Mucosa of rectum (tissue), 2 donors: ENCODE data around the gene UGGT1.
"Not testable (repeated sequence)": the region's sequence is repeated elsewhere in the genome, so short reads cannot be mapped to it uniquely, and the experiment has no call there.

Experiments
- H3K27ac ChIP-seq, 2 donors: one replicate each; pipeline ENCODE4 v1.7.0; 2013; ENCODE audit warnings: inconsistent platforms in 2 of 2, low read depth in 2 of 2, low read length in 2 of 2
- H3K27me3 ChIP-seq, 2 donors: one replicate each; pipeline ENCODE4 v1.7.0; 2013; ENCODE audit warnings: low read length in 2 of 2; ENCODE audit not compliant: control insufficient read depth in 2 of 2, insufficient read depth in 2 of 2
- H3K36me3 ChIP-seq, 2 donors: one replicate each; pipeline ENCODE4 v1.7.0; 2013; ENCODE audit warnings: low read length in 2 of 2; ENCODE audit not compliant: control insufficient read depth in 2 of 2, insufficient read depth in 2 of 2
- H3K4me1 ChIP-seq, 2 donors: one replicate each; pipeline ENCODE4 v1.7.0; 2013; ENCODE audit warnings: low read length in 2 of 2, mild to moderate bottlenecking in 1 of 2; ENCODE audit not compliant: control insufficient read depth in 2 of 2, insufficient read depth in 2 of 2
- H3K4me3 ChIP-seq, 2 donors: one replicate each; pipeline ENCODE4 v1.7.0; 2013; ENCODE audit warnings: low read length in 2 of 2
- H3K9ac ChIP-seq, 2 donors: one replicate each; pipeline ENCODE4 v1.7.0; 2013; ENCODE audit warnings: low read length in 2 of 2, low read depth in 1 of 2, mild to moderate bottlenecking in 1 of 2
- H3K9me3 ChIP-seq, 2 donors: one replicate each; pipeline ENCODE4 v1.7.0; 2013; ENCODE audit warnings: low read length in 2 of 2; ENCODE audit not compliant: control insufficient read depth in 2 of 2
- donor health status: healthy.
- donor health status: Normal muscosa, but diverticular disease.

UGGT1 gene

GRCh38 chr2:128169094-128169493 is 78.1 kb downstream of the UGGT1 start:
- H3K9ac ChIP-seq = no peak overlapping the region
- no peaks in the 10 kb centered on the region for H3K27me3 ChIP-seq
- H3K4me1 ChIP-seq = peaks cover 0 to 2% of the 10 kb centered on the region in 2 donors
- no peak overlapping the region for H3K4me3 ChIP-seq
- H3K27ac ChIP-seq = no peak overlapping the region
- H3K36me3 ChIP-seq = peaks cover 49 to 68% of the 10 kb centered on the region in 2 donors
- H3K9me3 ChIP-seq = no peaks in the 10 kb centered on the region

GRCh38 chr2:128169497-128169896 is 78.5 kb downstream of the UGGT1 start:
- no peaks in the 10 kb centered on the region for H3K27me3 ChIP-seq
- H3K27ac ChIP-seq = no peak overlapping the region
- H3K9ac ChIP-seq = no peak overlapping the region
- H3K36me3 ChIP-seq = peaks cover 50 to 66% of the 10 kb centered on the region in 2 donors
- peaks cover 0 to 2% of the 10 kb centered on the region in 2 donors for H3K4me1 ChIP-seq
- H3K4me3 ChIP-seq = no peak overlapping the region
- no peaks in the 10 kb centered on the region for H3K9me3 ChIP-seq

GRCh38 chr2:128169933-128170709 is 79.1 kb downstream of the UGGT1 start:
- Histone ChIP-seq H3K36me3 (peaks cover 54 to 70% of the 10 kb centered on the region in 2 donors), H3K4me3 (no peak overlapping the region), H3K9ac (no peak overlapping the region), H3K9me3 (no peaks in the 10 kb centered on the region), H3K27me3 (no peaks in the 10 kb centered on the region), H3K27ac (no peak overlapping the region), H3K4me1 (peaks cover 0 to 2% of the 10 kb centered on the region in 2 donors)

- Histone ChIP-seq H3K36me3 (peaks cover 59 to 75% of the 10 kb centered on the region in 2 donors), H3K9ac (no peak overlapping the region), H3K27ac (no peak overlapping the region), H3K4me1 (peaks cover 0 to 2% of the 10 kb centered on the region in 2 donors), H3K27me3 (no peaks in the 10 kb centered on the region), H3K4me3 (no peak overlapping the region), H3K9me3 (no peaks in the 10 kb centered on the region)
Observed at GRCh38 chr2:128170776-128171175, 79.8 kb downstream of the UGGT1 start.

GRCh38 chr2:128172191-128172590 is 81.2 kb downstream of the UGGT1 start:
- H3K27me3 ChIP-seq = no peaks in the 10 kb centered on the region
- no peaks in the 10 kb centered on the region for H3K9me3 ChIP-seq
- no peak overlapping the region for H3K9ac ChIP-seq
- no peak overlapping the region for H3K27ac ChIP-seq
- H3K4me3 ChIP-seq = no peak overlapping the region
- H3K36me3 ChIP-seq = peaks cover 62 to 75% of the 10 kb centered on the region in 2 donors
- H3K4me1 ChIP-seq = peaks cover 0 to 2% of the 10 kb centered on the region in 2 donors

GRCh38 chr2:128174067-128174466 is 83.1 kb downstream of the UGGT1 start:
- not testable (repeated sequence) for H3K9ac ChIP-seq, H3K4me3 ChIP-seq, H3K27me3 ChIP-seq, H3K27ac ChIP-seq, H3K9me3 ChIP-seq, H3K4me1 ChIP-seq
- H3K36me3 ChIP-seq = peaks cover 67 to 83% of the 10 kb centered on the region in 2 donors

- Histone ChIP-seq H3K27me3 (no peaks in the 10 kb centered on the region), H3K27ac (no peak overlapping the region), H3K4me1 (no peaks in the 10 kb centered on the region), H3K9me3 (no peaks in the 10 kb centered on the region), H3K4me3 (no peak overlapping the region), H3K9ac (no peak overlapping the region), H3K36me3 (peaks cover 77 to 83% of the 10 kb centered on the region in 2 donors)
Observed at GRCh38 chr2:128177315-128177714, 86.3 kb downstream of the UGGT1 start.

GRCh38 chr2:128178149-128178649 is 87.2 kb downstream of the UGGT1 start:
- H3K9me3 ChIP-seq = no peaks in the 10 kb centered on the region
- no peak overlapping the region for H3K4me3 ChIP-seq
- H3K27me3 ChIP-seq = no peaks in the 10 kb centered on the region
- no peak overlapping the region for H3K27ac ChIP-seq
- H3K36me3 ChIP-seq = peaks cover 73 to 77% of the 10 kb centered on the region in 2 donors
- no peaks in the 10 kb centered on the region for H3K4me1 ChIP-seq
- no peak overlapping the region for H3K9ac ChIP-seq

GRCh38 chr2:128178650-128179460 is 87.9 kb downstream of the UGGT1 start:
- Histone ChIP-seq H3K27ac (no peak overlapping the region), H3K9me3 (no peaks in the 10 kb centered on the region), H3K4me3 (no peak overlapping the region), H3K36me3 (peaks cover 73 to 74% of the 10 kb centered on the region in 2 donors), H3K27me3 (no peaks in the 10 kb centered on the region), H3K4me1 (no peaks in the 10 kb centered on the region), H3K9ac (no peak overlapping the region)

- Histone ChIP-seq H3K4me3 (no peak overlapping the region), H3K4me1 (no peaks in the 10 kb centered on the region), H3K27ac (no peak overlapping the region), H3K36me3 (peaks cover 71 to 75% of the 10 kb centered on the region in 2 donors), H3K9me3 (no peaks in the 10 kb centered on the region), H3K9ac (no peak overlapping the region), H3K27me3 (no peaks in the 10 kb centered on the region)
Observed at GRCh38 chr2:128179461-128179755, 88.4 kb downstream of the UGGT1 start.
